GM19351 (cell line): ENCODE measurements around the gene FCAMR.

ENCODE experiments used
- ATAC-seq: cut with Tn5 transposase; IDR thresholded peaks from one replicate; pipeline ENCODE4 v1.9.1; 2021; ENCODE audit warnings: mild to moderate bottlenecking, moderate library complexity; ENCODE audit not compliant: unreplicated experiment

The FCAMR gene

GRCh38 chr1:206970446-206970845 lies at the start of gene FCAMR:
FCAMR (minus strand) TSS chr1:206970460; CDS start chr1:206970125, 335 bp downstream.
- ATAC-seq, result no peak

GRCh38 chr1:207019661-207020060 lies 49.4 kb upstream of the FCAMR start:
- no peak for ATAC-seq

GRCh38 chr1:207019161-207019560 lies 48.9 kb upstream of the FCAMR start:
- no peak for ATAC-seq

- ATAC-seq, result no peak
Measured at GRCh38 chr1:207018707-207019106, 48.4 kb upstream of the FCAMR start.

GRCh38 chr1:207017615-207018559 lies 47.6 kb upstream of the FCAMR start:
- no peak for ATAC-seq

- no peak for ATAC-seq
Measured at GRCh38 chr1:207015791-207016190, 45.5 kb upstream of the FCAMR start.

- ATAC-seq, result no peak
Measured at GRCh38 chr1:207014728-207015127, 44.5 kb upstream of the FCAMR start.

GRCh38 chr1:207013321-207014085 lies 43.2 kb upstream of the FCAMR start:
- no peak for ATAC-seq

GRCh38 chr1:207010726-207011125 lies 40.5 kb upstream of the FCAMR start:
- ATAC-seq, result no peak

GRCh38 chr1:207009945-207010344 lies 39.7 kb upstream of the FCAMR start:
- ATAC-seq, result no peak

GRCh38 chr1:207009182-207009850 lies 39.1 kb upstream of the FCAMR start:
- ATAC-seq, result no peak

- ATAC-seq, result no peak
Measured at GRCh38 chr1:207007352-207008033, 37.2 kb upstream of the FCAMR start.

- no peak for ATAC-seq
Measured at GRCh38 chr1:207006914-207007313, 36.7 kb upstream of the FCAMR start.

GRCh38 chr1:207006083-207006482 lies 35.8 kb upstream of the FCAMR start:
- no peak for ATAC-seq

GRCh38 chr1:207004931-207005830 lies 34.9 kb upstream of the FCAMR start:
- no peak for ATAC-seq

- no peak for ATAC-seq
Measured at GRCh38 chr1:207003210-207003609, 33.0 kb upstream of the FCAMR start.

- no peak for ATAC-seq
Measured at GRCh38 chr1:207002724-207003146, 32.5 kb upstream of the FCAMR start.

- ATAC-seq, result no peak
Measured at GRCh38 chr1:207001492-207002245, 31.4 kb upstream of the FCAMR start.
